ENCODE data around the gene DMAC2. TPM values are rescaled to one million over a fixed set of nuclear protein-coding genes. Genes with fewer than 3 reads are reported as not detected.
"Not testable (repeated sequence)": the region's sequence is repeated elsewhere in the genome, so short reads cannot be mapped to it uniquely, and the experiment has no call there.

DMAC2 gene
- polyA plus RNA-seq (ENCODE audit: insufficient read length in 3 of 3) = 10 to 100 TPM; 50.5 to 73.2 (median 59.1) TPM
- long read RNA-seq, donor 1, transcript DMAC2-201 (6 exons, 1,692 nt) = major isoform, 6 of 13 reads
- long read RNA-seq, donor 1, partial matches to known transcripts = 0 of 13 reads
- long read RNA-seq, donor 1, other reads (novel, unspliced or antisense) = 0 of 13 reads
- long read RNA-seq, donor 2, transcript DMAC2-201 (6 exons, 1,692 nt) = major isoform, 7 of 13 reads
- long read RNA-seq, donor 2, partial matches to known transcripts = 0 of 13 reads
- long read RNA-seq, donor 2, other reads (novel, unspliced or antisense) = 0 of 13 reads
- long read RNA-seq, donor 3, transcript DMAC2-208 (5 exons, 979 nt) = major isoform, 10 of 36 reads
- long read RNA-seq, donor 3, transcript DMAC2-201 (6 exons, 1,692 nt) = minor isoform, 9 of 36 reads
- long read RNA-seq, donor 3, partial matches to known transcripts = 12 of 36 reads
- long read RNA-seq, donor 3, other reads (novel, unspliced or antisense) = 0 of 36 reads
- long read RNA-seq, donor 4, transcript DMAC2-201 (6 exons, 1,692 nt) = major isoform, 16 of 19 reads
- long read RNA-seq, donor 4, partial matches to known transcripts = 0 of 19 reads
- long read RNA-seq, donor 4, other reads (novel, unspliced or antisense) = 0 of 19 reads
- long read RNA-seq, donor 5, transcript DMAC2-208 (5 exons, 979 nt) = minor isoform, 8 of 33 reads
- long read RNA-seq, donor 5, transcript DMAC2-201 (6 exons, 1,692 nt) = major isoform, 20 of 33 reads
- long read RNA-seq, donor 5, partial matches to known transcripts = 0 of 33 reads
- long read RNA-seq, donor 5, other reads (novel, unspliced or antisense) = 0 of 33 reads
- long read RNA-seq, donor 6, transcript DMAC2-201 (6 exons, 1,692 nt) = major isoform, 14 of 18 reads
- long read RNA-seq, donor 6, partial matches to known transcripts = 0 of 18 reads
- long read RNA-seq, donor 6, other reads (novel, unspliced or antisense) = 0 of 18 reads
- long read RNA-seq, donor 7, transcript DMAC2-208 (5 exons, 979 nt) = major isoform, 9 of 20 reads
- long read RNA-seq, donor 7, transcript DMAC2-201 (6 exons, 1,692 nt) = minor isoform, 8 of 20 reads
- long read RNA-seq, donor 7, partial matches to known transcripts = 0 of 20 reads
- long read RNA-seq, donor 7, other reads (novel, unspliced or antisense) = 0 of 20 reads
- long read RNA-seq, donor 8, transcript DMAC2-201 (6 exons, 1,692 nt) = major isoform, 34 of 49 reads
- long read RNA-seq, donor 8, partial matches to known transcripts = 11 of 49 reads
- long read RNA-seq, donor 8, other reads (novel, unspliced or antisense) = 0 of 49 reads
- long read RNA-seq, donor 9, transcript DMAC2-201 (6 exons, 1,692 nt) = major isoform, 11 of 19 reads
- long read RNA-seq, donor 9, transcript DMAC2-208 (5 exons, 979 nt) = minor isoform, 5 of 19 reads
- long read RNA-seq, donor 9, partial matches to known transcripts = 0 of 19 reads
- long read RNA-seq, donor 9, other reads (novel, unspliced or antisense) = 0 of 19 reads
- long read RNA-seq, donor 10, transcript DMAC2-208 (5 exons, 979 nt) = minor isoform, 8 of 19 reads
- long read RNA-seq, donor 10, transcript DMAC2-201 (6 exons, 1,692 nt) = major isoform, 9 of 19 reads
- long read RNA-seq, donor 10, partial matches to known transcripts = 0 of 19 reads
- long read RNA-seq, donor 10, other reads (novel, unspliced or antisense) = 0 of 19 reads
- long read RNA-seq, donor 11, transcript DMAC2-201 (6 exons, 1,692 nt) = major isoform, 6 of 11 reads
- long read RNA-seq, donor 11, partial matches to known transcripts = 0 of 11 reads
- long read RNA-seq, donor 11, other reads (novel, unspliced or antisense) = 0 of 11 reads
- long read RNA-seq, donor 12, transcript DMAC2-201 (6 exons, 1,692 nt) = major isoform, 6 of 8 reads
- long read RNA-seq, donor 12, partial matches to known transcripts = 0 of 8 reads
- long read RNA-seq, donor 12, other reads (novel, unspliced or antisense) = 0 of 8 reads
- long read RNA-seq, donor 13, transcript DMAC2-210 (5 exons, 1,622 nt) = minor isoform, 9 of 39 reads
- long read RNA-seq, donor 13, transcript DMAC2-201 (6 exons, 1,692 nt) = major isoform, 18 of 39 reads
- long read RNA-seq, donor 13, transcript DMAC2-208 (5 exons, 979 nt) = minor isoform, 6 of 39 reads
- long read RNA-seq, donor 13, partial matches to known transcripts = 0 of 39 reads
- long read RNA-seq, donor 13, other reads (novel, unspliced or antisense) = 0 of 39 reads
- long read RNA-seq, donor 14, transcript DMAC2-201 (6 exons, 1,692 nt) = major isoform, 11 of 21 reads
- long read RNA-seq, donor 14, partial matches to known transcripts = 0 of 21 reads
- long read RNA-seq, donor 14, other reads (novel, unspliced or antisense) = 0 of 21 reads
- long read RNA-seq, donor 15, transcript DMAC2-201 (6 exons, 1,692 nt) = major isoform, 6 of 10 reads
- long read RNA-seq, donor 15, partial matches to known transcripts = 0 of 10 reads
- long read RNA-seq, donor 15, other reads (novel, unspliced or antisense) = 0 of 10 reads
- long read RNA-seq, donor 16, transcript DMAC2-204 (4 exons, 1,454 nt) = minor isoform, 5 of 61 reads
- long read RNA-seq, donor 16, transcript DMAC2-201 (6 exons, 1,692 nt) = major isoform, 32 of 61 reads
- long read RNA-seq, donor 16, transcript DMAC2-208 (5 exons, 979 nt) = minor isoform, 16 of 61 reads
- long read RNA-seq, donor 16, partial matches to known transcripts = 6 of 61 reads
- long read RNA-seq, donor 16, other reads (novel, unspliced or antisense) = 0 of 61 reads

DNA sequence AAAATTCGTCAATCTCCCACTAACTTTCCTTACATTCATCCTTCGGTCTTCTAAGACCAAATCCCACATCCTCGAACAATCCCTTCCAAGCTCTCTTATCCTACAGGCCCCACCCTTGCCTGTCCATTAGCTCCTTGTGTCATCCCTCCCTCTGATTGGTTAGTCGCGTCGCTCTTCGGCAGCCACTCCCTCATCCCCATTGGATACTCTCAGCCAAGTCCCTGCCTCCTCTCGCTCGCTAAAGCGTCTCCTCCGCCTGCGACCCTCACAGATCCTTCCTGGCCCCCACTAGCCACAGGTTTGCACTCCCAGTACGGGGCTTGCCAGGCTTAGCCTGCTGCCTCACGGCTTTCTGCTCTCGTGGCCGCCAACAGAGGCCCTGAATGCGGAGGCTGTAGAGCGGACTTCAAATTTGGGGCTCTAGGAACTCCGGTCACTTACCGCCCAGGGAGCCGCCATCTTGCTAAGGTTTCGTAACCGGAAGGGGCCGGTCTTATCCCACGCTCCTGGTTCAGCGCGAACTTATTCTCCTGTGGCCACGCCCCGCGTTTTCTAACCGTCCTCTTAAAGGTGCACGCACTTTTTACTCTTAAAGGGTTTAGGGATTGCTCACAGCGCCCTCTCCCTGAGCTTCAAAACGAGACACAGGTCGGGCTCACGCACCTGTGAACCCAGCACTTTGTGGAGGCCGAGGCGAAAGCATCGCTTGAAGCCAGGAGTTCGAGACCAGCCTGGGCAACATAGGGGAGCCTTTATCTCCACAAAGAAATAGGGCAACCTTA, at the start of gene DMAC2:
Gene DMAC2, minus strand, starts transcription at position 472 of the 782 bp plus-strand sequence. Its CDS starts 13 bp downstream, at position 459.
- peak; percentile 90 to 98 (median 95) for DNase-seq (ENCODE audit: extremely low read depth in 1 of 11, low read depth in 9 of 11, low spot score in 4 of 11)

DNA sequence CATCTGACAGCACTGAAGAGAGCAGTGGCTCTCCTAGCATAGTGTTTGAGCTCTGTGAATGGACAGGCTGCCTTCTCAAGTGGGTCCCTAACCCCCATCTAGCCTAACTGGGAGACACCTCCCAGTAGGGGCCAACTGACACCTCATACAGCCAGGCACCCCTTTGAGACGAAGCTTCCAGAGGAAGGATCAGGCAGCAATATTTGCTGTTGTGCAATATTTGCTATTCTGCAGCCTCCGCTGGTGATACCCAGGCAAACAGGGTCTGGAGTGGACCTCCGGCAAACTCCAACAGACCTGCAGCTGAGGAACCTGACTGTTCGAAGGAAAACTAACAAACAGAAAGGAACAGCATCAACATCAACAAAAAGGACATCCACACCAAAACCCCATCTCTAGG, 47.2 kb upstream of the DMAC2 start:
- DNase-seq (ENCODE audit: extremely low read depth in 1 of 11, low read depth in 9 of 11, low spot score in 4 of 11) = not testable (repeated sequence)

DNA sequence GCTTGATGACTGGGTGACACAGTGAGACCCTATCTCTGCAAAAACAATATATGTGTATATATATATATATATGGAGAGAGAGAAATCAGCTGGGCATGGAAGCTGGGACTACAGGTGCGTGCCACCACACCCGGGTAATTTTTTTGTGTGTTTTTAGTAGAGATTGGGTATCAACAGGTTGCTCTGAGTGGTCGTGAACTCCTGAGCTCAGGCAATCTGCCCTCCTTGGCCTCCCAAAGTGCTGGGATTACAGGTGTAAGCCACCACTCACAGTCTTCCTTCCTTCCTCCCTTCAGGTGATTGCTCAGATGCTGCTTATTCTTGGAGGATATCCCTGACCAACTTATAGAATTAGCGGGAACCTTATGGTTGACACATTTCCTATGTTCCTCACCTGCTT, 45.1 kb upstream of the DMAC2 start:
- no peak for DNase-seq (ENCODE audit: extremely low read depth in 1 of 11, low read depth in 9 of 11, low spot score in 4 of 11)

GRCh38 chr19:41480336-41480735, 40.6 kb upstream of the DMAC2 start:
- no peak for DNase-seq (ENCODE audit: extremely low read depth in 1 of 11, low read depth in 9 of 11, low spot score in 4 of 11)

DNA sequence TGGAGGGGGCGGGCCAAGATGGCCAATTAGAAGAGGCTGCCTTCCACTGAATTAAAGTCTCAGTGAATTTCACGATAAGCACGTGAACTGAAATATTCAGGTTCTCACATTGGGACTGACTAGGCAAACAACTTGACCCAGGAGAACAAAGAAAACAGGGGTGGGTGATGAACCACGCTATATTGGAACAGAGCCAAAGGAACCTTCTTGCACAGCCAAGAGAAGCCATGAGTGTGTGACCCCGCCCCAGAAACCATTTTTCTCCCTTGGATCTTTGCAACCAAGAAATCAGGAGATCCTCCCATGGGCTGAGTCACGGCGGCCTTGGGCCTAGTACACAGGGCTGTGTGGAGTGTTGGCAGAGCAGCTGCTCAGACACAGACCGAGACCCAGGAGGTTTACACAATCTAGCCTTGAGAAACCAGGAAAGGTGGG, 40.1 kb upstream of the DMAC2 start:
- DNase-seq (ENCODE audit: extremely low read depth in 1 of 11, low read depth in 9 of 11, low spot score in 4 of 11) = peak in 1 of 11 donors; percentile 28

- DNase-seq (ENCODE audit: extremely low read depth in 1 of 11, low read depth in 9 of 11, low spot score in 4 of 11) = no peak
These were observed 39.4 kb upstream of the DMAC2 start for GRCh38 chr19:41478875-41479756.

DNA sequence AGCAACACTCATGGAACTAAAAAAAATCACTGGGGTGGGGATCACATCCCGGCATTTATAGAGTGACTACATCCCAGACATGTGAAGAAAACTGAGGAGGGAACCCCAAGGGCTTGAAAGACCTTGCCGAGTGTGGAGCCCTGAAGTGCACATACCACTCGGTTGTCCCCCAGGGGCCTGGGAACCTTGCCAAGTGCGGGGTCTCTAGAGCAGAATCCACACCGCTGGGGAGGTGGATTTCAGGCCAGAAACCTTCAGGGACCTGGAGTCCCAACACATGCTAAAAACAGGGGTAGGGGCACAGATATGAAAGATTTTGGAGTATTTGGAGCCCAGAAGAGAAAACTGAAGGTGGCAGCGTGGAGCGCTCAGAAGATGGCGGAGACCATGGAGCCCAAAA, 38.5 kb upstream of the DMAC2 start:
- no peak for DNase-seq (ENCODE audit: extremely low read depth in 1 of 11, low read depth in 9 of 11, low spot score in 4 of 11)

DNA sequence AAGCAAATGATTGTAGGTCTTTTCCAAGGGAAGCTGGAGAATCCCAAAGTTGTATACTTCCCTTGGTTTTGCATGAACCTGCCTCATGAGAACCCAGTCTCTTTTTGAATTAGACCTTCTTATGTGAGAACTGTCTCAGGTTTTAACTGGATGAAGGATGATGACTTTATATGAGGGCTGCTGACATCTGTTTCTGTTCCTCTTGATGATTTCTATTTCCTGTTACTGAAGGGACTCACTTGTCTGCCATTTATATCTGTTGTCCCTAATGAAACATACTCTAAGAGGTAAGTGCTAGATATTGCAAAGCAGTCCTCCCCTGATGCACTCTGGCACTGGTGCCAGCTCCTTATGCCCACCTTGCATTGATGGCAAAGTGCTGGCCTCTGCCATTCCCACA, 36.9 kb upstream of the DMAC2 start:
- DNase-seq (ENCODE audit: extremely low read depth in 1 of 11, low read depth in 9 of 11, low spot score in 4 of 11) = no peak

GRCh38 chr19:41463257-41464256, 23.8 kb upstream of the DMAC2 start:
- DNase-seq (ENCODE audit: extremely low read depth in 1 of 11, low read depth in 9 of 11, low spot score in 4 of 11) = not testable (repeated sequence)

- no peak for DNase-seq (ENCODE audit: extremely low read depth in 1 of 11, low read depth in 9 of 11, low spot score in 4 of 11)
These were observed 22.8 kb upstream of the DMAC2 start for GRCh38 chr19:41462497-41462896.

DNA sequence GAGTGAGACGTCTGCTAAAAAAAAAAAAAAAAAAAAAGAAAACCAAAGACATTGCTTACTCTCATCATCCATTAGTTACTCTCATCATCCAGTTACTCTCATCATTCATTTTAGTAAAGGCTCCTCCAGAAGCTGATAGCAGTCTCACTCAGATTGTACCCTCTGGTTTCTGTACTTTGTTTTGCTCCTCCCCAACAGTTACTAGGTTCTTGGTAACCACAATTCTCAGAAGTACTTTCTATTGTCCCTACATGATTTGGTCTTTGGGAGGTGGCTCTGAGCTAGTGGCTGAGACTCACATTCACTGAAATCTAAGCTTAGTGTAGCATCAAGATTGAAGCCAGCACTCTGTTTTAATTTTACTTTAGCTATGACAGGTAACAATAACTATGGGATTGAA, 17.5 kb upstream of the DMAC2 start:
- DNase-seq (ENCODE audit: extremely low read depth in 1 of 11, low read depth in 9 of 11, low spot score in 4 of 11) = no peak

DNA sequence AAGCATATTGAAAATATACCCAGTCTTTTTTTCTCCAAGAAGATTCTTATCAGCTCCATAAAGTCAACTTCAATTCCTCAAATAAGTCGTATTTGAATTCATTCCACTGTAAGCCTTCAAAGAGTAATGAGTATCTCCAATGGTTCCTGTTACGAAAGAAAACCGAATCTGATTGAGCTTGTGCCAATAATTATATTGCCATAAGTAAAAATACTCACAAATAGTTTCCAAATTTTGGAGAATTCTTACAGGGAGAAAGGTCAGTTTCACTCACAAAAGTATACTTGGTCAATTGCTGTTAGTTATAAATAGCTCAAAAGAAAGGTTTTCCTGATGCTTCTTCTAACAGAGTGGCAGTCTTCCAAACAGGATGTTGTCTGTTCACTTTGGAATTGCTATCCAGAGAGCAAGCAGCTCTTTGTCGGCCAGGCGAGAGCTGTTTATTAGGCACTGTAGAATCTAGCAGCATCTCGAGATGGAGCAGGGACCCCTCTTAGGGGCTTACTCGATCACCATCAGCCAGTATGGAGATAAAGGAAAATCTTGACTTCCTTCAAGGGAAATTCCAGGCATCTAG, 16.7 kb upstream of the DMAC2 start:
- DNase-seq (ENCODE audit: extremely low read depth in 1 of 11, low read depth in 9 of 11, low spot score in 4 of 11) = peak in 2 of 11 donors; percentile 6 to 25

GRCh38 chr19:41455936-41456335, 16.2 kb upstream of the DMAC2 start:
- no peak for DNase-seq (ENCODE audit: extremely low read depth in 1 of 11, low read depth in 9 of 11, low spot score in 4 of 11)
